Measurements from ENCODE around the gene MANSC4.
"Not testable (repeated sequence)": the region's sequence is repeated elsewhere in the genome, so short reads cannot be mapped to it uniquely, and the experiment has no call there.

Gene MANSC4

DNA sequence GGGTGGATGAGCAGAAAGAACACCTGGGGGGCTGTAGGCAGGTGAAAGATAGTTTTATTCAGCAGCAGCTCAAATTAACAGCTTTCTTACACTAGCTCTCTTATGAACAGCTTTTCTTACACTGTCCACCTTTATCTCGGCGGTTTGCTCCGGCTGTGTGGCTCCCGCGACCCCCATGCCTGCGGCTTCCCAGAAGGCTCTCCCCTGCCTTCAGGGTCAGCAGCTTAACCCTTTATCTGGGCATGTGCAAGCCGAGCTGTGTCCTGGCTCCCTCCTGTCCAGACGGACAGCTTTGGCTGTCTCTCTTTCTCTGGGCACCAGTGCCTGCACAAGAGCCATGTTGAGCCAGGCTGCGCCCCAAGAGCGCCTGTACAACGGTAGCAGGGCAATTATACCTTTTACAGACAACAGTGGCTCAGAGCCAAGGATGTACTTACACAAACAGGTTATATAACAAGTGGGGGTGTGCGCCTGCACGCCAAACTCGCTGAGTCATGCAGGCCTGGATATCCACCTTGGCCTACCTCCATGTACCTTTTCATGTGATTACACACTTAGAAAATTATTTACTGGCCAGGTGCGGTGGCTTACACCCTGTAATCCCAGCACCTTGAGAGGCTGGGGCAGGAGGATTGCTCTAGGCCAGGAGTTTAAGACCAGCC lies 28.5 kb downstream of the MANSC4 start:
- DNase-seq (ENCODE audit: low read depth): no peak

DNA sequence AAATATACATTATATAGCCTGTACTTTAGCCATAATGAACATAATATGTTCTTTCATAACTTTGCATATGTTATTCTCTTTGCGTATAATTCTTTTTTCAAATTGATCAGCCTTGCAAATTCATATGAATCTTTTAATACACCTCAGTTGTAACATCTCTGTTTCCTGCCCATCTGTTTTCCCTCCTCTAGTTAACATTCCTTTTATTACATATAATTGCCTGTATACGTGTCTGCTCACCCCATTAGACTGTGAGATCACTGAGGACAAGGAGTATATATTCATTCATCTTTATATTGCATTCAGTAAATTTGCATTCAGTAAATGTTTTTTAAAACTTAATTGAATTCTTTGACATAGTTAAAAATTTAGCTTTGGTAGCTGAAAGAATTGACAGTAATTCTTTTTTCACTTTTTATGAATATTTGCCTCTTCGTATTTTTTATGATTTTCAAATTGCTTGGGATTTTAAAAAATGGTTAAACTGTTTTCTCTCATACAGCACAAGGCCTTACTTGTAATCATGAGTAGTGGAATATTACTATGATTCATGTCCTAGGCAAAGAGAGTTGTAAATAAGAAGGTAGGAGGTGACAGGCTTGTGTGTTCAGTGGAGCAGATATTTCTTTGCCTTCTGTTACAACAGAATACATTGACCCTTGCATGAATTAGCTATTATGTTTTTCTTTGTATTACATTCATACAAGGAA lies 32.8 kb downstream of the MANSC4 start:
- DNase-seq (ENCODE audit: low read depth): no peak

DNA sequence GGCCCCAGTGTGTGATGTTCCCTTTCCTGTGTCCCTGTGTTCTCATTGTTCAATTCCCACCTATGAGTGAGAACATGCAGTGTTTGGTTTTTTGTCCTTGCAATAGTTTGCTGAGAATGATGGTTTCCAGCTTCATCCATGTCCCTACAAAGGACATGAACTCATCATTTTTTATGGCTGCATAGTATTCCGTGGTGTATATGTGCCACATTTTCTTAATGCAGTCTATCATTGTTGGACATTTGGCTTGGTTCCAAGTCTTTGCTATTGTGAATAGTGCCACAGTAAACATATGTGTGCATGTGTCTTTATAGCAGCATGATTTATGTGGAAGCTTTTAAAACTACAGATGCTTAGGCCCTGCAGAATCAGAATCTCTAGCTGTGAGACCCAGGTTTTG lies 34.3 kb downstream of the MANSC4 start:
- DNase-seq (ENCODE audit: low read depth): not testable (repeated sequence)

DNA sequence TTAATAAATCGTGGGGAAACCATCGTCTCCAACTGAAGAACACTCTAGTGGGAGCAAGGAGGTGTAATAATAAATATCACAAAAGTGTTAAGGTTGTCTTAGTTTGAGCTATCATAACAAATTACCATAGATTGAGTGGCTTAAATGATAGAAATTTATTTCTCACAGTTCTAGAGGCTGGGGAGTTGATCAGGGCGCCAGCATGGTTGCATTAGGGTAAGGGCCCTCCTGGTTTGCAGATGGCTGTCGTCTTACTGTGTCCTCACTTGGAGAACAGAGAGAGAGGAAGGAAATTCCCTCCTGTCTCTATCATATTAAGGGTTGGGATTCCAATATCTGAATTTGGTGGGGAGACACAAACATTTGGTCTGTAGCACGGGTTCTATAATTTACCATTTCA lies 36.4 kb downstream of the MANSC4 start:
- DNase-seq (ENCODE audit: low read depth): no peak

DNA sequence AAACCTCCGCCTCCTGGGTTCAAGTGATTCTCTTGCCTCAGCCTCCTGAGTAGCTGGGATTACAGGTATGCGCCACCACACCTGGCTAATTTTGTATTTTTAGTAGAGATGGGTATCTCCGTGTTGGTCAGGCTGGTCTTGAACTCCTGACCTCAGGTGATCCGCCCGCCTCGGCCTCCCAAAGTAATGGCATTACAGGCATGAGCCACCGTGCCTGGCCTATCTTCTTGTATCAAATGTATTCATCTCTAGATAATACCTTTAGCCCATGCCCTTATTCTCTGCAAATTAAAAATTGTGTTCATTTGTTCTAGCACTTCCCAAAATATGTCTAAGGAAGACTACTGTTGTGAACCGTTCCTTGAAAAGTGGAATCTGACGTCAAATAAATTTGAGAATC lies 45.7 kb downstream of the MANSC4 start:
- not testable (repeated sequence) for DNase-seq (ENCODE audit: low read depth)

DNA sequence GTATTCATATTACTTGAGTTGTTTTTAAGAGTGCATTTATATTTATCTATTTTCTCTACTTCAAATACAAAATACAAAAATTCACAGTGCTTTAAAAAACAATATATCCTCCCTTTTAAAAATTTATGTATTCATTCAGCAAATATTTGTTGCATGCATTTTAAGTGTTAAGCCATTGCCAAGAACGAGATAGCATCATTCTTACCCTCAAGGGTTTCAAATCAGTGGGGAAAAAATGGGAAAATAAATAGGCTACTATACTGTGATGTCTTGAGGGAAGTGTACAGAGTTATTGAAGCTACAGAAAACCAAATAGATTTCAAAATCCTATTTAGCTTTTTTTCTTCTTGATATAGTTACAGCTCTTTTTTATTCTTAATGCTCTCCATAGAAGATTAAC lies 46.2 kb downstream of the MANSC4 start:
- no peak for DNase-seq (ENCODE audit: low read depth)

DNA sequence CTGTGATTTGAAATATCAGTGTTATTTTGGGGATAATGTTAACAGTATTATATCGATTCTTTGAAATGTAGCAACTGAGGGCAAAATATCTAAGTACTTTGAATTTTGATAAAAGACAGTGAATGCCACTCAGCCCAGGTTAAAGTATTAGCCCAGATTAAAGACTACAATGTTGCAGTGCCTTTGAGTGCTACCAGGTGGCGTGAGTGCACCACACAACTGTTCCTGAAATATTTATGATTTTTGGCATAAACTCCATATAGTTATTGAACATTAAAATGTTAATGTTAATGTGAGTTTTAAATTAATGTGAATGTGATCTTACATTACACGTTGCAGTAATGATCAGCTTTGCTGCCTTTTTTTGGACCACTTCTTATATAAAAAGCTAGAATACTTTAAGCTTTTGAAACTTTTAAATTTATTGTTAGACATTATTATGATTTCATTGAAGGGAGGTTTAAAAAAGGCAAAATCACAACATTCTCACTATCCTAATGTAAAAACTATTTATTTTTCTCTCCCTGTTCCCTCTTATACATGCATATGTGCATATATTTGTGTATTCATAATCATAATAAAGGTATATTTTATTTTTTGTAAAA lies 46.9 kb downstream of the MANSC4 start:
- no peak for DNase-seq (ENCODE audit: low read depth)

DNA sequence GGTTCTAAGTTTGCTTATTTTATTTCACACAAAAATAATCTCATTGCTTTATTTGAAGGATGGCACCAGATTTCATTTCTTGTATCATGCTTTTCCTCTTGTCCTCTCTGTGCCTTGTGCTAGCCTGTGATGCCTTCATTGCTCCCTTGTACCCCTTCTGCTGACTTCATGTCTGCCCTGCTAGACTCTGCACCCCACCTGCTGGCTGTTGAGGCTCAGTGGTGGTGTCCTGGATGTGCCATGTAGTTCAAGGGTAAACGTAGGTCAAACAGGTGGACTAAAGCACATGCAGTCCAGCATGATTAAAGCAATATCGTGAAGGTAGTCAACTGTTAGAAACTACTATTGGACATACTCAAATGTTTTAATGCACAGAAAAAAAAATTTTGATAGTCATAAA lies 47.8 kb downstream of the MANSC4 start:
- DNase-seq (ENCODE audit: low read depth): no peak

DNA sequence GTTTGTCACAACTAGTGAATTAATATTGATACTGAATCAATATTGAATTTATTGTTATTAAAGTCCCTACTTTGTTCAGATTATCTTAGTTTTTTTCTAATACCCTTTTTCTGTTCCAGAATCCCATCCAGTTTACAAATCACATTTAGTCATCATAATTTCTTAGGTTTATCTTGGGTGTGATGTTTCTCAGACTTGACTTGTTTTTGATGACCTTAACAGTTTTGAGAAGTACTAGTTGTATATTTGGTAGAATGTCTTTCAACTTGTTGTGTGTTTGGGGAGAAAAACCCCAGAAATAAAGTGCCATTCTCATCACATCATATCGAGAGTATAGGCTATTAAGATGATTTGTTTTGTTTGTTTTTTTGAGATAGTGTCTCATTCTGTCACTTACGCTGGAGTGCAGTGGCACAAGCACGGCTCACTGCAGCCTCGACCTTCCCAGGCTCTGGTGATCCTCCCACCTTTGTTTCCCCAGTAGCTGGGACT lies 49.9 kb downstream of the MANSC4 start:
- DNase-seq (ENCODE audit: low read depth): no peak

DNA sequence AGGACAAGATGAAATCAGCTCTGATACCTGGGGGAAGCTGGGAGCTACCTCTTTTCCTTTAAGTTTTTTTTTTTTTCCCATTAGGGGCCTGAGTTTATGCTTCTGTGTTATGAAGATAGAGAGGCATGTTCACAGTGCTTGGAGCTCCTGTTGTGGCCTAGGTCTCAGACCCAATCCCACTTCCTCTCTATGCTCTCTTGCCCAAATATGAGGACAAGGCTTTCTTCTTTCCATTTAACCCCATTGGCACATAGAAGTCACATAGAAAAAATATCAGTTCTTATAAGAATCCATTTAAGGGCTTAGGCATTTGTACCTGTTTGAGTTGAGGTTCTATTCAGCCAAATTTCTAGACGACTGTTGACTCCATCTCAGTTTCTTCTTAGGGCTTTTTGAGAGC lies 56.8 kb downstream of the MANSC4 start:
- DNase-seq (ENCODE audit: low read depth): no peak
